Measurements from ENCODE around the gene CDH18. TPM values are rescaled to one million over a fixed set of nuclear protein-coding genes. Genes with fewer than 3 reads are reported as not detected.

The CDH18 gene
- total RNA-seq, 1 donor from 2014 or later = not detected

GRCh38 chr5:19615661-19616060 lies 372.3 kb downstream of the CDH18 start:
- intact Hi-C loops (cut with micrococcal nuclease) = no loop called here

DNA sequence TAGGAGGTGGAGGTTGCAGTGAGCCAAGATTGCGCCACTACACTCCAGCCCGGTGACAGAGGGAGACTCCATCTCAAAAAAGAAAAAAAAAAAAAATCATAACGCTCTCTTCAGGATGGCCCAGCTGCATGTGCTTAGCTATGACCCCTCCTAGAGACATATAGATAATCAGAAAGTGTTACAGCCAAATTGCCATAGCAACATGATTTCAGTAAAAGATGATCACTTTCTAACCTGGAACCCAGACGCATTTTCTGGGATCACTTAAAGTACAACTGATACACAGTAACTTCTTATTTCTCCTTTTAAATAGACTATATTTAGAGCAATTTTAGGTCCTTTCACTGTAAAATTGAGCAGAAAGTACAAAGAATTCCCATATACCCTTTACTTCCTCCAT lies 372.9 kb downstream of the CDH18 start:
- intact Hi-C loops (cut with micrococcal nuclease) = no loop called here

DNA sequence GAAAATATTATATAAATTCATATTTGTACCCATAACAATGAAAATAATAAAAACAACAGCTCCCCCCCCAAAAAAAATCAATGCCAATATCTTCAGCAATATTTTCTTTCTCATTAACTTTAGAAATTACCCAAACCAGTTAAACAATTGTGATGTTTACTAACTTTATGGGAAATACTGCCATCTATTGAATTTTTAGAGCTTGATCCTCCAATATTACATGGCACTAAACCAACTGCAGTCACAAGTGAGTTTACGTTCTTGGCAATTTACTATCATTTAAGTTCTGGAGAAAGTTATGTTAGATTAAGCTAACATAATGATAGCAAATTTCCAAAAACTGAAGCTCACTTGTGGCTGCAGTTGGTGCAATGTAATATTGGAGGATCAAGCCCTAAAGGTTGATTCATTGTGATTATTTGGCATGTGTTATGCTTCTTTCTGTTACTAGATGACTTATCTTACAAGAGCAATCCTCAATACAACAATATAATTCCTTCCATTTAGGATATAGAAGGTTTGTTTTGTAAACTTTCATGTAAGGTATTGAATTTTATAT lies 379.5 kb downstream of the CDH18 start:
- intact Hi-C loops (cut with micrococcal nuclease) = no loop called here

DNA sequence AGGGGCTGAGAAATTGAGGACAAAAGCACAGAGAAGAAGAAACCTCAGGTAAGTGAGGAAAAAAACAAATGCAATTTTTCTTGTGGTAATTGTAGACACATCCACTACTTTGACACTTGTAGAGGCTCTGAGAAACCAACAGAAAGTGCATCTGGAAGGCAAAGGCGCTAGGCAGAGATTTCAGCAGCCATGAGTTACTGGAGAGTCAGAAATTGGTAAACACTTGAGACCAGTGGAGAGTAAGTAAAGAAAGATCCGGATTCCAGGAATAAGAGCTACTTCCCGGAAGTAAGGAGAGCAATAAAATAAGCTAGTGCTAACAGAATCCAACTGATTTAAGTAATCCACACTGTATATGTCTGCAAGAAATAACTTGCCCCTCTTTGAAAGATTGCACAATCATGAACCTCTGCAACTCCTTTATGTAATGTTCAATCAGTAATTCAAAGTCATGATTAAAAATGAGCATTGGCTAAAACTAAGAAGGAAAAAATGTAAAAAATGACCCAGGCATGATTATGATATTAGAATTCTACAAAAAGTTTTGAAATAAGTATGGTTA lies 382.1 kb downstream of the CDH18 start:
- intact Hi-C loops (cut with micrococcal nuclease) = no loop called here

- intact Hi-C loops (cut with micrococcal nuclease) = no loop called here
These were observed 403.9 kb downstream of the CDH18 start for GRCh38 chr5:19584131-19584530.

DNA sequence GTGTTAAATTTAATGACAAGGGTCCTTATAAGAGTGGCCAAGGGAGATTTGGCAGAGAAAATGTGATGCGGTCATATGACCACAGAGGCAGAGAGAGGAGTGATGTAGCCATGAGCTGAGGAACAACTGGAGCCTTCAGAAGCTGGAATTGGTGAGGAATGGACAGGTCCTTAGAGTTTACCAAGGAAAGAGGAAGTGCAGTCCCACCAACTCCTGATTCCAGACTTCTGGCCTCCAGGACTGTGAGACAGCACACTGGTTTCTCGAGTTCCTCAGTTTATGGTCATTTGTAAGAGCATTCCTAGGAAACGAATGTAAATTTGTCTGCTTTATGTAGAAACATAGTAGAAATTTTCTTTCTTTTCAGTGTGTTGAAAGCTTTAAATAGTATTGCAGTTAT lies 410.1 kb downstream of the CDH18 start:
- intact Hi-C loops (cut with micrococcal nuclease) = no loop called here

- intact Hi-C loops (cut with micrococcal nuclease) = no loop called here
These were observed 420.0 kb downstream of the CDH18 start for GRCh38 chr5:19568004-19568403.

GRCh38 chr5:19565466-19565865 lies 422.5 kb downstream of the CDH18 start:
- intact Hi-C loops (cut with micrococcal nuclease) = no loop called here

DNA sequence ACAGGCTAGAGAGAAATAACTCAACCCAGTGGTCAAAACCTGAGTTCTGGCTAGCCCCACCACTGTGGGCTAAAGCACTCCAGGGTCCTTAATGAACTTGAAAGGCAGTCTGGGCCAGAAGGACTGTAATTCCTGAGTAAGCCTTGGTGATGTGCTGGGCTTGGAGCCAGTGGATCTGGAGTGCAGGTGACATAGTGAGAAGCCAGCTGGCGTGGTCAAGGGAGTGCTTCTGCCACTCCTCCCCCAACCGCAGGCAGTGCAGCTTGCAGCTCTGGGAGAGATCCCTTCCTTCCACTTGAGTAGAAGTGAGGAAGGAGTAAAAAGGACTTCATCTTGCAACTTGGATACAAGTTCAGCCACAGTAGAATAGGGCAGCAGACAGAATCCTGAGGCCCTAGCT lies 424.0 kb downstream of the CDH18 start:
- intact Hi-C loops (cut with micrococcal nuclease) = no loop called here

- intact Hi-C loops (cut with micrococcal nuclease) = no loop called here
These were observed 432.1 kb downstream of the CDH18 start for GRCh38 chr5:19555876-19556275.

DNA sequence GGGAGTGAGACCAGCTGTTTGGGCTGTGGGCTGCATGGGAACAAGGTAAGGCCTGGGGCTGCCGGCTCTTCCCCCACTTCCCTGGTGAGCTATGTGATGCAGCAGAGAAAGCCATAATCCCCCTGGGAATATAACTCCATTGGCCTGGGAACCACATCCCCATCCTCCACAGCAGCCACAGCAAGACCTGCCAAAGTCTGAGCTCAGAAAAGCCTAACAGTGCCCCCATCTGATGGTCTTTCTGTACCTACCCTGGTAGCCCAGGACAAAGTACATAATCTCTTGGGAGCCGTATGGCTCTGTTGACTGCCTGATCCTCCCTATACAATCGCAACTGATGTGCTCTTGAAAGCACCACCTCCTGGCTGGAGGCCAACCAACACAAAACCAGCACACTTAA lies 432.6 kb downstream of the CDH18 start:
- intact Hi-C loops (cut with micrococcal nuclease) = no loop called here

DNA sequence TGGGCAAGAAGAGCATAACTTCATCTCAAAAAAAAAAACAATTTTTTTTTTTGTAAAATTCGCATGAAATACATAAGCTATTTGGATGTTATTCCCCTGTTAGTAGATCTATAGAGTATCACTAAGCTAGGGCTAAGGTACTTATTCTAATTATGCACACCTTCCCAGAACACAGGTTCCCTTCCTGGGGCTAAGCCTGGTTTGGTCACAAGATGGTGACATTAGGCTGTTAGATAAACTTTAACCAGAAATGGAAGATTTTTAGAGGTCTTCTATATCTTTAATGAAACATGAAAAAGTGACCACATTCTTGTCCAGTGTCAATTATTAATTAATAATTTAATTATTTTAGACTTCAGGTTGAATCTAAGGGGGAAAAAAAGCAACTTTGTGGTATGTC lies 433.5 kb downstream of the CDH18 start:
- intact Hi-C loops (cut with micrococcal nuclease) = no loop called here

DNA sequence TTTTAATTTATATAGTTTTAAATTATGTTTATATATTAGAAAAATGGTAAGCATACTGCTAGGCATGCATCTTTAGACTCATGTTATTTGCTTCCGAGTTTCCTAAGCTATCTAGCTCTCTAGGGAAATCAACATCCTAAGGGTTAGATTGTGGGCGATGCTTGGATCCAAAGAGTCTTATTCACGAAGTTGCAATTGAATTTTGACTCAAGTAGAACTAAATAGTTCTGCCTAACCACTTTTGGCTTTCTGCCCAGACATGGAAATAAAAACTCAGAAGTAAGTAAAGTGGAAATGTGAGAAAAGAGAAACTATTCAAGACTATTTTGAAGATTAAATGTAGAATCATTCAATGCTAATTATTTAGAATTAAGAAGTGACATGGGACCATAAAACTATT lies 440.4 kb downstream of the CDH18 start:
- intact Hi-C loops (cut with micrococcal nuclease) = no loop called here

DNA sequence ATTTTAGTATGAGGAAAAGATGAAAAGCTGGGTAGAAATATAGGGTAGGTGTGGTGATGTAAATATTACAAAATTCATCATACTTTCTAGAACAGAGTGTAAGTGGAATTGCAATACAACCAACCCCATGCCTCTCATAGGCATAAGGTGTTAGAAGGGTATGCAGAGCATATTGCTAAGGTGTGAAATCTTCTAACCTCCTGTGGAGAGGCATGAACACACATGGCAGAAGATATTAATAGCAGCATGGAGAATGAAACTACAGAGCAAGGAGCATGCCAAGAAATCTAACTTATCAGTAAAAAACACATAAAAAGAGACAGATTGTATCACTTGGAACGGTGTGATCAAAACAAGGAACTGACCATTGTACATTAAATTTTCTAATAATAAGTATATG lies 441.5 kb downstream of the CDH18 start:
- intact Hi-C loops (cut with micrococcal nuclease) = no loop called here

DNA sequence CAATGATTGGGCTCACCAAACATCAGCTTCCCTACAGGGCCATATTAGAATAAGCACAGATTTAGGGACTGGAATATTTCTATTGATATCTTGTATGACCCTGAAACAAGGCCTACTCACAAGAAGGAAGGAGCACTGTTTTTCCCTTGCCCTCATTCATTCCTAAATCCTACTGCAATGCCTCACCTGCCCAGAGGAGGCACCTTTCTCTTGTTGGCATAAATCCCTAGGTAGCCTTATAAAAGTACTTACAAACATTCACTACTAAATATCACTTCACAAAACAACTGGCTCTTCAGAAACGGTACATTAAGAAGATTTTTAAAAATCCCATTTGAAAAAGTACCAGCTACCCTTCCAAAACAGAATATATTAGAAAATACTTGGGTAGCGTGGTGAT lies 449.4 kb downstream of the CDH18 start:
- intact Hi-C loops (cut with micrococcal nuclease) = no loop called here

DNA sequence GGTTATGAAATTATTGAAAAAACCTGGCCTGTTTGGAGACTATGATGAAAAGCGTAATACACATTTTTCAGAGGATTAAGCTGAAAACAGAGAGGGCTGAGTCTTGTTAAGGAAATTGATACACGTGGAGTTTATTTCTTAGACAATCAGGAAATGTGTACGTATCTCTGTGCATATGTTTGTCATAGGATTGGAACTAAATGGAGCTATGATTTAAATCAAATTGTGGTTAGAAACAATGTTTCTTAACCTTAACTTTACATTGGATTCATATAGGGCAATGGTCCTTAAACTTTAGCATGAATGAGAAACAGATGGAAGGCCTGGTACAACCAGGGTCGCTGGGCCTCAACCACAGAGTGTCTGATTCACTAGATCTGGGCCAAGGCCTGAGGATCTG lies 451.6 kb downstream of the CDH18 start:
- intact Hi-C loops (cut with micrococcal nuclease) = no loop called here

- intact Hi-C loops (cut with micrococcal nuclease) = no loop called here
These were observed 453.2 kb downstream of the CDH18 start for GRCh38 chr5:19534751-19535150.

GRCh38 chr5:19532936-19533335 lies 455.1 kb downstream of the CDH18 start:
- intact Hi-C loops (cut with micrococcal nuclease) = no loop called here

GRCh38 chr5:19531374-19531952 lies 456.5 kb downstream of the CDH18 start:
- intact Hi-C loops (cut with micrococcal nuclease) = no loop called here

GRCh38 chr5:19519448-19519847 lies 468.6 kb downstream of the CDH18 start:
- intact Hi-C loops (cut with micrococcal nuclease) = no loop called here

DNA sequence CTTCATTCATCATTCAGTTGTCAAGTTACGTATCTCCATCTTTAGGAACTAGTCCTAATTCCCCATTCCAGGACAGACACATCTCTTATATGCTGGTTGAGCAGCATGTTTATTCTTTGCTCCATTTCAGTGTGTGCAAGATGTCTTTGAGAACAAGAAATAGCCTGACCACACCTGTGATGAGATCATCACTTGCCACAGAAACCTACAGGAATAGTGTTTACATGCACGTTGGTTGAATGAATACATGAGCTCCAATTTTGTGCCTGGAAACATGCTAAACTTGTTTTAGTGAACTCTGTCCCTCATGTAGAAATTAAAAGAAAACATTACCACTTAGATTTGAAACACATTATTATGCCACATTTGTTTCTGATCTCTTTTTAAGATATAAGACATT lies 489.1 kb downstream of the CDH18 start:
- intact Hi-C loops (cut with micrococcal nuclease) = no loop called here

GRCh38 chr5:19497229-19497815 lies 490.7 kb downstream of the CDH18 start:
- intact Hi-C loops (cut with micrococcal nuclease) = no loop called here

GRCh38 chr5:19496056-19496455 lies 491.9 kb downstream of the CDH18 start:
- intact Hi-C loops (cut with micrococcal nuclease) = no loop called here
